Measurements from ENCODE around the gene IER3IP1.
"Not testable (repeated sequence)": the region's sequence is repeated elsewhere in the genome, so short reads cannot be mapped to it uniquely, and the experiment has no call there.

Gene IER3IP1, protein sequence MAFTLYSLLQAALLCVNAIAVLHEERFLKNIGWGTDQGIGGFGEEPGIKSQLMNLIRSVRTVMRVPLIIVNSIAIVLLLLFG

DNA sequence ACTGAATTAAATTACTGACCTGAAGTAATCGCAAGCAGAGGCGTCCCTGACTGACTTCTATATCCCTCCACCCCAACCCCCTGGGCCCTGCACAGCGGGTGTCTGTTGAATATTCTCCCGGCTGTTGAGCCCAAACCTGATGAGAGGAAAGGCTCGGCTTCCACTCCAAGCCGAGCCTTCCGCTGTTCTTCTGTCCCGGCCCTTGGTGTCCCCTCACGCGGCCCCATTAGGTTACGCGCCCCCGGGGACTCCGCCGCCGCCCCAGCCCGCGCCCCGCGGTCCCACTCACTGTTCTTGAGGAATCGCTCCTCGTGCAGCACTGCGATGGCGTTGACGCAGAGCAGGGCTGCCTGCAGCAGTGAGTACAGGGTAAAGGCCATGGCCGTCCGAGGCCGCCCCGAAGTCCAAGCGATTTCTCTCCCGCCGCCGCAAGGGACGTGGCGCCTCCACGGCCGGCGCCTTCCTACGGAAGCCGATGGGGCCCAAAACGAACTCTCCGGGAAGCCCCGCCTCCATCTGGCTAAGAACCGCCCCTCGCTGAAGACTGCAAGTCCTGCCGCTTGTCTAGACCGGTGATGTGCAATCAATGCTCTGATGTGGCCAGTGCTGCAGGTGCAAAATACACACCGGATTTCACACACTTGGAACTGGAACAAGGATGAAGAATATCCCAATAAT, at the start of gene IER3IP1:
IER3IP1 (minus strand) TSS at position 467 of the 678 bp plus-strand sequence; CDS start at position 380, 87 bp downstream.
- peak; percentile 92 for DNase-seq

DNA sequence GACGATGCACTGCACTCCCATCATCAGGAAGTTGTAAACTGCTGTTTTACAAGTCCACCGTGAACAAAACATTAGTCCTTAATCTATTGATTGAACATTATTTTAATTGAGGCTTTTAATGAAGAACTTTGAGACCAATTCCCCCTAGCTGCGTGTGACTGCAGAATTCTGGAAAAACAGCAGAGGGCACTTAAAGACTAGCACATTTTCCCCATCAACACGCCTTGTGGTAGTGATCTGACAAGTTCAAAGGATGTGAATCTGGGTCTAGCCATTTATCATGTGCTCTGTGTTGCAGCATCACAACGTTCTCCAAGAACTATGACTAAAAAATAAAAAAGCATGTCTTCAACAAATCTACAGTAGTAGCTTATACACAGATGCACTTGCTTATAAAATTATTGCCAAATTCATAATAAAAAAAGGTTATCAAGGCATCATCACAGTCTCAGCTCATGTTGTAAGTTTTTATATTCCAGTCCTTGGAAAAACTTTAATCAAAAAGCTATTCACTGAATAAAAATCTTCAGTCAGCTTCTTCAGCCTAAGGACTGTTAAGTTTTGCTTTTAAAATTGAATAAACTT, 39.5 kb upstream of the IER3IP1 start:
- DNase-seq, result no peak

DNA sequence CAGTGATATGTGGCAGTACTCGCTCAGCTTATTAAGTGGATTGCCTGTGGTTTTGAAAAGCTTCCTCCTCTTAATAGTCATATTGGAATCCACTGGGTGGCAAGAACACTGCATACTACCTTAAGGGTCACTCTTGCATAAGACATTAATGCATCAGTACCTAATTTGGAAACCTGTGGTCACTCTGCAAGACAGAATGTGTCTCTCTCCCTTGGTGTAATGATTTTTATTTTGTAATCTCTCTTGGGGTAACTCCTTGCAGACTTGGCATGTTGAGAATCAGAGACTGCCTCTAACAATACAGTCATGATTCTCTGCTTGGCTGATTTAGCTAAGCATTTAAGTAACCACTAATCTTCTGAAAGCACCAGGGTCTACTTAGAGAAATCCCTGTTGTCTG, 33.0 kb upstream of the IER3IP1 start:
- no peak for DNase-seq

DNA sequence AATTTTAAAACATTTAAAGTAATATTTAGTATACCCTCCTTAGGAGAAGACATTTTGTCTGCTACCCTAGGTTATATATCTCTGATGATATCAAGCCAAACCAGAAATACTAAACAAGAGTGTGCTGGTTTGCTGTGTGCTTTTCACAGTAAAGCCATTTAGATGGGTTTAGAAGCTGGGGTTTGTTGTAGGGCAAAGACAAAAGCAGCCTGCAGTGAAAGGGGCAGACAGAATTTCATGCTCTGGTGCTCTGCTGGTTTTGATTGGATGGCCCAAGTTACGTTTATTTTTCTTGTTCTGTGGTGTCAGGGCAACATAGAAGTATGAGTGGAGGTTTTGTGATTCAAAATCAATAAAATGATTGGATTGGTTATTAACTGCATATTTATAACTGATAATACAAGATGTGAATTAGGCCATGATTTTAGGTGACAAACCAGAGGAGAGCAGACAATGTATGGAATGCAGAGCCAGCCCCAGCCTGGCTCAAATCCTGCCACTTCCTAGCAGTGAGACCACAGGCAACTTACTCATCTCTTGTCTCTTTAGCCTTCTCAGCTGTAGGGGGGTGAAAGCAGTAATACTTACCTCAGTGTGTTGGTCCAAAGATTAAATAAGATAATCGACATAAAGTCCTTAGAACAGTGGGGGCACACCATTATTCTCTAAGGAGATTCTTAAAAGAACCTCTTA, 30.9 kb upstream of the IER3IP1 start:
- DNase-seq, result no peak

DNA sequence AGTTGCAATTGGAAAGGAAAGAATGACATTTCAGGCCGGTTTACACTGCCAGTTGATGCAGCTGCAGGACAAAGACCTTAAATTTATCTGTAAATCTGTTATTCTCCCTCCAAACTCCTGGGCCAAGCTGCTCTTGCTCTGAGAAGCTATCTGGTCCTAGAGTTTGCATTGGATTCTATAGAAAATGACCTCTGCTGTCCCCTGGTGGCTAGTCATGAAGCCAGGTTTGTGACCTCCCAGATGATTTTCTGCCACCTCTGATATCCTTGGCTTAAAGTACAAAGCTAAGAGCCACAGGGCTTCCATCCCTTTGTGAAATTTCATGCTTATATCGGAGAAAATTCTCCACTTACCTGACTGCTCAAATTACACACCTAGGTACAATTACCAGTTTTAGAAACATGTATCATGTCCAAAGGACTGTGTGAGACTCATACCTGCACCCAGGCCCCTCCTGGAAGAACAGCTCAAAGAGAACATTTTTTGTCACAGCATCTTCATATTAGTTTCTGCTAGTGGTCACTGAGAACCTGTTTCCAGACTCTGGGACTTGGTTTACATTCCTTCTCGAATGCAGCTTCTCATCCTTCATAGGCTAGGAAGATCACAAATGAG, 28.9 kb upstream of the IER3IP1 start:
- DNase-seq, result no peak

- no peak for DNase-seq
Observed at GRCh38 chr18:47203626-47204464, 27.7 kb upstream of the IER3IP1 start.

DNA sequence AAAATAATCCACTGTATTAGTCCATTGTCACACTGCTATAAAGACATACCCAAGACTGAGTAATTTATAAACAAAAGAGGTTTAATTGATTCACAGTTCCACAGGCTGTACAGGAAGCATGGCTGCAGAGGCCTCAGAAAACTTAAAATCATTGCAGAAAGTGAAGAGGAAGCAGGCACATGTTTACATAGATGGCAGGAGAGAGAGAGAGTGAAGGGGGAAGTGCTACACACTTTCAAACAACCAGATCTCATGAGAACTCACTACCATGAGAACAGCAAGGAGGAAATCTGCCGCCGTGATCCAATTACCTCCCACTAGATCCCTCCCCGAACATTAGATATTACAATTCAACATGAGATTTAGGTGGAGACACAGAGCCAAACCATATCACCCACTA, 19.8 kb upstream of the IER3IP1 start:
- DNase-seq, result not testable (repeated sequence)

GRCh38 chr18:47191961-47192360, 15.8 kb upstream of the IER3IP1 start:
- DNase-seq, result no peak

DNA sequence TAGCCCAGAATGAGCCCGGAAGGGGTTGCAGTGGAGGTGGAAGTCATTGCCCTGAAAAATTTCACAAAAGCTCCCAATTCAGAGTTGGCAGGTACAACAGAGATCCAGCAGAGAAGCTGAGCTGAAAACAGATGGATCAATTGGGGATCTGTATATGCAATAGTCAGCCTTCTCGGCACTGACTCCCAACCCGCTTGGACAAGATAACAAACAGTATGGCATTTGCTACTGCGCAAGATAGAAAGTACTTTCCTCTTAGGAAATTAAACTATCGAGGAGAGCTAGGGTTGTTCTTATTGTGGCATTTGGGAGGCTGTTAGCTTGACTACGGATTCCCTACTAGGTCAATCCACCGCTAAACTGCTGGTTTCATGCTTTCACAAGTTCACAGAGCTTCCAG, 11.6 kb upstream of the IER3IP1 start:
- DNase-seq, result no peak

- DNase-seq, result no peak
Observed at GRCh38 chr18:47184419-47185050, 8.4 kb upstream of the IER3IP1 start.

DNA sequence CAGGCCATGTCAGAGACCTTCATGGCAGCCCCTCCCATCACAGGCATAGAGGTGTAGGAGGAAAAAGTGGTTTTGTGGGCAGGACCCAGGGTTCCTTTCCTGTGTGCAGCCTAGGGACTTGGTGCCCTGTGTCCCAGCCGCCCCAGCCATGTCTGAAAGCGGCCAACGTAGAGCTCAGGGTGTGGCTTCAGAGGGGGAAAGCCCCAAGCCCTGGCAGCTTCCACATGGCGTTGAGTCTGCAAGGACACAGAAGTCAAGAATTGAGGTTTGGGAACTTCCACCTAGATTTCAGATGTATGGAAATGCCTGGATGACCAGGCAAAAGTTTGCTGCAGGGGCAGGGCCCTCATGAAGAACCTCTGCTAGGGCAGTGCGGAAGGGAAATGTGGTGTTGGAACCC, 6.0 kb upstream of the IER3IP1 start:
- DNase-seq, result not testable (repeated sequence)

GRCh38 chr18:47180765-47181164, 4.6 kb upstream of the IER3IP1 start:
- no peak for DNase-seq

GRCh38 chr18:47179520-47179919, 3.4 kb upstream of the IER3IP1 start:
- no peak for DNase-seq

DNA sequence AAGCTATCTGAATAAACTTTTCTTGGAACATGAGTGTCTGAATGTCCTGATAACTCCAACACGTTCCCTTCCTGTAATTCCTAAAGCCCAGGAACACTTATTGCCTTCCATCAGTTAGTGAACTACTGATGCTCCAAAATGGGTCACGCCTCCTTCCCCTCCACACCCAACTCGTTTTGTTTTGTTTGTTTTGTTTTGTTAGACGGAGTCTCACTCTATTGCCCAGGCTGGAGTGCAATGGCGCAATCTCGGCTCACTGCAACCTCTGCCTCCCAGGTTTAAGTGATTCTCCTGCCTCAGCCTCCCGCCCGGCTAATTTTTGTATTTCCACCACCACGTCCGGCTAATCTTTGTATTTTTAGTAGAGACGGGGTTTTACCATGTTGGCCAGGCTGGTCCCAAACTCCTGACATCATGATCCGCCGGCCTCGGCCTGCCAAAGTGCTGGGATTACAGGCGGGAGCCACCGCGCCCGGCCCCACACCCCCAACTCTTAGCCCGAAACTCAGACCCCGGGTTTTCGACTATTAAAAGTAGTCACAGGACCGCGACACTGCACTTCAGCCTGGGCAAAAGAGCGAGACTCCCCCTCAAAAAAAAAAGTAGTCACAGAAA, 774 bp downstream of the IER3IP1 start:
- DNase-seq, result peak; percentile 39

GRCh38 chr18:47174545-47175116, 1.5 kb downstream of the IER3IP1 start:
- DNase-seq, result no peak

GRCh38 chr18:47172476-47172875, 3.7 kb downstream of the IER3IP1 start:
- no peak for DNase-seq

DNA sequence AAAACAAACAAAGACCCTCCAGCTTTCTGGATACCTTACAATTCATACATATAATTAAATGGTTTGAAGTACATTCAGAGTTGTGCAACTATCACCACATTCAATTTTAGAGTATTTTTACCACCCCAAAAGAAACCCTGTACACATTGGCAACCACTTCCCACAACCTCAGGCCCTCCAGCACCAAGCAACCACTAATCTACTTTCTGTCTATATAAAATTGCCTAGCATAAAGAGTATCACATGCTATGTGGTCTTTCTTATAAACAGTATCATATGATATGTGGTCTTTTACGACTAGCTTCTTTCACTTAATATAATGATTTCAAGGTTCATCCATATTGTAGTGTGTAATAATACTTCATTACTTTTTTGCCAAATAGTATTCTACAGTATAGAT, 7.3 kb downstream of the IER3IP1 start:
- DNase-seq, result no peak

GRCh38 chr18:47168509-47168908, 7.7 kb downstream of the IER3IP1 start:
- DNase-seq, result no peak

GRCh38 chr18:47166294-47166693, 9.9 kb downstream of the IER3IP1 start:
- no peak for DNase-seq

DNA sequence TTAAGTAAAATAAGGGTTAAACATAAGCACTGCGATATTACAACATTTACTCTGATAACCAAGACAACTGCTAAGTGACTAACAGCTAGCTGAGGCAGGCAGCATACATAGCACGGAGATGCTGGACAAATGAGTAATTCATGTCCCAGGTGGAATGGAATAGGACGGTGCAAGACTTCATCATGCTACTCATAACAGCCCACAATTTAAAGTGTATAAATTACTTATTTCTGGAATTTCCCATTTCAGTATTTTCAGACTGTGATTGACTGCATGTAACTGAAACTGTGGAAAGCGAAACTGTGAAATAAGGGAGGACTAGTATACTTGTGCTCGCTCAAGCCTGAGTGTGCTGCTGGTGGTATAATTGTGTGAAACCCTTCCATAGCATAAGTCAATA, 12.9 kb downstream of the IER3IP1 start:
- DNase-seq, result no peak

DNA sequence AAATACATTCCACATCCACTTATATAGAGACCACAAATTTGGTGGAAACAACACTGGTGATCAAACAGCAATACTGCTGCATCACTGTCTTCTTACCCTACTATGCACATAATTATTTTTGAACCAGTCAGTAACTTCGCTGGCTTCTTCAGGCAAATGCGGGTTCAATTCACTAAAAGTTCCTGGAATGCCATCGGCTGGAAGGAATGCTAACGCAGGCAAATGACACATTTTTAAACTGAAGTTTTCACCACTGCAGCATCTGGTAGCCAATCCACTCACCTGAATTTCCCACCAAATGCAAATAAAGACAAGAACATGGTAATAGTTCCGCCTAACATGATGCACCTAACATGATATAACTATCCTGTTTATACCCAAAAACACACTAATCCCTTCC, 15.9 kb downstream of the IER3IP1 start:
- DNase-seq, result no peak

All from left hindlimb (tissue), 1 donor.